Keratinocyte (primary cell): ENCODE data around the gene RNF141. TPM values are rescaled to one million over a fixed set of nuclear protein-coding genes. Genes with fewer than 3 reads are reported as not detected.
A peak's percentile ranks its signal among the peaks of the same experiment; 100 is the strongest.

Source experiments
- DNase-seq: peaks from one replicate; pipeline ENCODE4 v3.0.0-alpha.2; 2011; ENCODE audit warnings: low read depth, missing footprints, low spot score
- FAIRE-seq: peaks from 2 replicates; lab custom pipeline; 2011; peaks lifted over from hg19 to GRCh38; lab: Jason Lieb, UNC
- H2AFZ ChIP-seq: 2 replicates; pipeline ENCODE4 v1.6.0; 2012; ENCODE audit warnings: low read length, control low read depth, inconsistent platforms; ENCODE audit not compliant: control insufficient read depth
- H3K27ac ChIP-seq: 2 replicates; pipeline ENCODE4 v1.5.1; 2011; ENCODE audit warnings: low read length; ENCODE audit not compliant: control insufficient read depth, insufficient read depth
- H3K27me3 ChIP-seq: 3 replicates; pipeline ENCODE4 v1.6.0; 2011; ENCODE audit warnings: low read length; ENCODE audit not compliant: control insufficient read depth, insufficient read depth; ENCODE audit errors: extremely low read depth
- H3K36me3 ChIP-seq, 2 experiments: 2 replicates in 1 of 2; 3 replicates in 1 of 2; pipeline ENCODE4 v1.5.1; 2011; ENCODE audit warnings: low read length in 2 of 2, mild to moderate bottlenecking in 1 of 2; ENCODE audit not compliant: control insufficient read depth in 2 of 2, insufficient read depth in 2 of 2; ENCODE audit errors: extremely low read depth in 1 of 2
- H3K4me1 ChIP-seq: 3 replicates; pipeline ENCODE4 v1.5.1; 2011; ENCODE audit warnings: low read length; ENCODE audit not compliant: control insufficient read depth, insufficient read depth; ENCODE audit errors: extremely low read depth
- H3K4me2 ChIP-seq: 3 replicates; pipeline ENCODE4 v1.6.0; 2011; ENCODE audit warnings: low read depth, low read length; ENCODE audit not compliant: control insufficient read depth, insufficient read depth; ENCODE audit errors: extremely low read depth
- H3K4me3 ChIP-seq, 3 experiments: fragments of 200-600 bp in 1 of 3; sonication (generic) in 1 of 3; 2 replicates in 2 of 3; 3 replicates in 1 of 3; pipeline ENCODE4 v1.5.1; 2011 to 2016; ENCODE audit warnings: low read length in 3 of 3, mild to moderate bottlenecking in 3 of 3, control low read depth in 2 of 3, inconsistent platforms in 1 of 3, low read depth in 1 of 3, mixed read lengths in 1 of 3, mixed run types in 1 of 3, moderate library complexity in 1 of 3; ENCODE audit not compliant: control insufficient read depth in 2 of 3, insufficient read depth in 2 of 3; ENCODE audit errors: extremely low read depth in 1 of 3
- H3K79me2 ChIP-seq: 2 replicates; pipeline ENCODE4 v1.6.0; 2012; ENCODE audit warnings: low read length; ENCODE audit not compliant: control insufficient read depth, insufficient read depth
- H3K9ac ChIP-seq: 3 replicates; pipeline ENCODE4 v1.6.0; 2011; ENCODE audit warnings: low read length; ENCODE audit not compliant: control insufficient read depth, insufficient read depth; ENCODE audit errors: extremely low read depth
- H3K9me1 ChIP-seq: 3 replicates; pipeline ENCODE4 v1.6.0; 2011; ENCODE audit warnings: low read length; ENCODE audit not compliant: control insufficient read depth, insufficient read depth; ENCODE audit errors: extremely low read depth
- H3K9me3 ChIP-seq: 2 replicates; pipeline ENCODE4 v1.5.1; 2012; ENCODE audit warnings: low read depth, low read length; ENCODE audit not compliant: control insufficient read depth
- H4K20me1 ChIP-seq: 3 replicates; pipeline ENCODE4 v1.6.0; 2011; ENCODE audit warnings: low read length; ENCODE audit not compliant: control insufficient read depth, insufficient read depth; ENCODE audit errors: extremely low read depth
- CTCF ChIP-seq, 3 experiments: IDR thresholded peaks in 1 of 3; conservative IDR thresholded peaks in 1 of 3; optimal IDR thresholded peaks in 1 of 3; 2 replicates in 2 of 3; 3 replicates in 1 of 3; pipeline versions ENCODE3 to v1.5.1; 2011; ENCODE audit warnings: low read length in 3 of 3, mild to moderate bottlenecking in 3 of 3, moderate library complexity in 2 of 3, control low read depth in 1 of 3, inconsistent platforms in 1 of 3; ENCODE audit not compliant: insufficient read depth in 2 of 3; ENCODE audit errors: extremely low read depth in 1 of 3
- EZH2 ChIP-seq: IDR thresholded peaks from one replicate; pipeline ENCODE4 v1.6.1; 2012; ENCODE audit warnings: inconsistent platforms, mild to moderate bottlenecking, low read length, moderate library complexity
- dilution Hi-C: fragments of 300-500 bp; cut with MboI; formaldehyde crosslinking; loops from one replicate; pipeline ENCODE4 v1.7.0; 2020; ENCODE audit warnings: low sequenced_read_pairs; ENCODE audit not compliant: extremely low pct_ligation_motif_present
- polyA plus RNA-seq, 5 experiments: library from polyadenylated mRNA; depleted of rRNA in 3 of 5; stranded (reverse) in 3 of 5; stranded (forward) in 1 of 5; unstranded in 1 of 5; fragments of >200 nt; gene quantifications; 1 replicate in 1 of 5; 2 replicates in 3 of 5; 3 replicates in 1 of 5; pipeline versions ENCODE4 v1.2.1 to v1.2.3, GENCODE V29; 2011 to 2012; ENCODE audit warnings: missing spikeins in 2 of 5, low read depth in 1 of 5, low replicate concordance in 1 of 5

The RNF141 gene
- polyA plus RNA-seq, 1 donor (not counting 4 experiments of a cell fraction or from before 2014, with no cell fraction given), result 59.1 TPM

GRCh38 chr11:10514202-10514601 lies 26.8 kb downstream of the RNF141 start:
- Histone ChIP-seq H3K9me1 (no peaks in the 10 kb centered on the region), H2AFZ (no peak overlapping the region), H3K27ac (peak overlapping the region; percentile 10), H3K9me3 (no peaks in the 10 kb centered on the region), H3K4me1 (peaks cover 20% of the 10 kb centered on the region), H3K9ac (no peak overlapping the region), H3K4me3 (no peak overlapping the region), H3K79me2 (peaks cover 2% of the 10 kb centered on the region), H3K4me2 (no peak overlapping the region), H4K20me1 (no peaks in the 10 kb centered on the region), H3K36me3 (peaks cover 6% of the 10 kb centered on the region in 2 experiments), H3K27me3 (no peaks in the 10 kb centered on the region)
- no peak for TF ChIP-seq EZH2
- no peak for TF ChIP-seq CTCF (optimal IDR thresholded peaks at IDR 0.05 in 1 of 3, IDR thresholded peaks at IDR 0.05 in 1 of 3, conservative IDR thresholded peaks at IDR 0.05 in 1 of 3; ENCODE audit: extremely low read depth in 1 of 3, insufficient read depth in 2 of 3, low read length in 3 of 3)
- dilution Hi-C loops, result loop anchor here (25.0 kb wide), 1 partner anchor 223 kb away; no protein-coding TSS in a partner anchor
- DNase-seq, result no peak
- no peak for FAIRE-seq

- H4K20me1 ChIP-seq, result no peaks in the 10 kb centered on the region
- no peaks in the 10 kb centered on the region for H3K9me1 ChIP-seq
- no peak overlapping the region for H3K27ac ChIP-seq
- no peaks in the 10 kb centered on the region for H3K27me3 ChIP-seq
- TF ChIP-seq EZH2 (no peak), CTCF (optimal IDR thresholded peaks at IDR 0.05 in 1 of 3, IDR thresholded peaks at IDR 0.05 in 1 of 3, conservative IDR thresholded peaks at IDR 0.05 in 1 of 3; ENCODE audit: extremely low read depth in 1 of 3, insufficient read depth in 2 of 3, low read length in 3 of 3) (peak in 1 of 3 experiments; percentile 24)
- H3K36me3 ChIP-seq, result peaks cover 3 to 6% of the 10 kb centered on the region in 2 experiments
- DNase-seq (no peak), FAIRE-seq (no peak)
- no peaks in the 10 kb centered on the region for H3K9me3 ChIP-seq
- H3K4me2 ChIP-seq, result peak overlapping the region; percentile 33
- H3K9ac ChIP-seq, result no peak overlapping the region
- no peak overlapping the region for H2AFZ ChIP-seq
- H3K79me2 ChIP-seq, result peaks cover under 1% of the 10 kb centered on the region
- dilution Hi-C loops, result loop anchor here (25.0 kb wide), 1 partner anchor 226 kb away; no protein-coding TSS in a partner anchor
- H3K4me1 ChIP-seq, result peaks cover 8% of the 10 kb centered on the region
- no peak overlapping the region for H3K4me3 ChIP-seq
Measured at GRCh38 chr11:10511181-10511621, 29.8 kb downstream of the RNF141 start.
